GM18508 (cell line): Measurements from ENCODE around the gene ADGRD1.
"Not testable (repeated sequence)": the region's sequence is repeated elsewhere in the genome, so short reads cannot be mapped to it uniquely, and the experiment has no call there.

Experiments used
- ATAC-seq: cut with Tn5 transposase; IDR thresholded peaks from one replicate; pipeline ENCODE4 v1.9.1; 2021; ENCODE audit warnings: moderate number of reproducible peaks; ENCODE audit not compliant: insufficient read depth, unreplicated experiment

Gene ADGRD1

DNA sequence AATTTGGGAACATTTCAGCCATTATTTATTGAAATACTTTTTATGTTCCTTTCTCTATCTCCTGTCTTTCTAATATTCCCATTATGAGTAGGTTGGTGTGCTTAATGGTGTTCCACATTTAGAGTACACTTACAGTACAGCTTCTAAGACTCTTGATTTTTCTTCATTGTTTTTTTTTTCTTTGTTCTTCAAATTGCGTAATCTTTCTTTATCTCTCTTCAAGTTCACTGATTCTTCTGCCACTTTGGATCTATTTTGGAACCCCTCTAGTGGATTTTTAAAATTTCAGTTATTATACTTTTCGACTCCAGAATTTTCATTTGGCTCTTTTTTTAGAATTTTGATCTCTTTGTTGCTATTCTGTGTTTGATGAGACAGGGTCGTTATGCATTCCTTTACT lies 157.7 kb downstream of the ADGRD1 start:
- ATAC-seq, result no peak

DNA sequence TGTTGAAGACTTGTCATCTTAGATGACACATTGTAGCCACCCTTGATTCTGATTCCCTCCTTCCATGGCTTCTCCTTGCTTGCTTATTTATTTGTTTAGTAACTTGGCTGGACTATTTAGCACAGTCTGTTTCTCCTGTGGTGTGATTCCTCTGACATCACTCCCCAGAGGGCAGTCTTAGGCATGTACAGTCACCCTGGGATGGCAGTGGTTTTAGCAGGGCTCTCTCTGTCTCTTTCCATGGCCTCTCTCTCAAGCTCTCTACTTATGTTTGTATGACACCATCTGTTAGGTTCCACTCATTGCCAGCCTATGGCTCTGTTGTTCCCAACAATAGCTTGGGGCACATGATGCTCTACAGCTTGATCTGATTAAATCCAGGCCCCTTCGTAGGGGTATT lies 158.3 kb downstream of the ADGRD1 start:
- no peak for ATAC-seq

- no peak for ATAC-seq
Observed at GRCh38 chr12:131112700-131113290, 159.1 kb downstream of the ADGRD1 start.

DNA sequence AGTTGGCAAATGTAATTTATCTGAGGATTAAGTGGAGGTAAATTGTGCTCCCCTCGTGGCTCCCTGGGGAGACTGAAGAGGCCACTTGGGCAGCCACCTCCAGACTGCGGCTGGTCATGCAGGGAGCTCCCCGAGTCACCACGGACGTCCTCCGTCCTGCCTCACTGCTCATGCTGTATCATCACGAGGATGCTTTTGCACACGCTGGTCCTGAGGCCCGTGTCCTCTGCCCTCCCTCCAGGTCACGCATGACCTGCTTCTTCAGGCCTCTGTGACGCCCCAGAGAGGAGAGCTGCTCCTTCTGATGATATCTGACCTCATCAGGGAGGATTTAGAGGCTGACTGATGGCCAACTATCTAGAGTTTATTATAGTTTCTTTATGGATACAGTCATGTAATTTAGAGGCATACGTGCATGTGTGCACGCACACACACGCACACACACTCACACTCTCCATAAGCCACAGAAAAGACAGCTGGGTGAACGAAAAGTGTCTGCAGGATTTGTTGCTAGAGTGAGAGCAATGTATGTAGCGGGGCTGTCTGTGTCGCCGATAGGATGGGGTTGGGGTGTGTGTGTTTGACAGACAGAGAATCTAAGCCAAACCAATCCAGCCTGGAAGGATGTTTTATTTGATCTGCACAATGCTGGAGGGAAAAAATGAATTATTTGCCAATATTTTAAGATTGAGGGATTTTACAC lies 160.0 kb downstream of the ADGRD1 start:
- ATAC-seq, result no peak

DNA sequence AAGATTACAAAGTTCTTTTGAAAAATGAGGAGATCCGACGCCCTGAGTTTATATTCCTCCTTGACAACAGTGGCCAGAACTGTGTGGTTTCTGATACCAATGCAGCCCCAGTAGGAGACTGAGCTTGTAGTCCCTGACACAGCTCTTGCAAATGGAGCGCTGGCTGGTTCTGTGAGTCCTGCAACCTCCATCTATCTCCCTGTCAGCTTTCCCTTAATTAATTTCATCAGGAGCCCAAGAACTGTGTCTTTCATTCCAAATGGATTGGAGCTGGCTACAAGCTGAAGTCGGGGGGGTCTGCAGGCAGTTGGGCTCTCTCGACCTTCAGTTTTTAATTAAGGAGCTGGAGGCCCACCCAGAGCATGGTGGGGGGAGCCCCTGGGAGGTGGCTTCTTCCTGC lies 160.6 kb downstream of the ADGRD1 start:
- ATAC-seq, result no peak

DNA sequence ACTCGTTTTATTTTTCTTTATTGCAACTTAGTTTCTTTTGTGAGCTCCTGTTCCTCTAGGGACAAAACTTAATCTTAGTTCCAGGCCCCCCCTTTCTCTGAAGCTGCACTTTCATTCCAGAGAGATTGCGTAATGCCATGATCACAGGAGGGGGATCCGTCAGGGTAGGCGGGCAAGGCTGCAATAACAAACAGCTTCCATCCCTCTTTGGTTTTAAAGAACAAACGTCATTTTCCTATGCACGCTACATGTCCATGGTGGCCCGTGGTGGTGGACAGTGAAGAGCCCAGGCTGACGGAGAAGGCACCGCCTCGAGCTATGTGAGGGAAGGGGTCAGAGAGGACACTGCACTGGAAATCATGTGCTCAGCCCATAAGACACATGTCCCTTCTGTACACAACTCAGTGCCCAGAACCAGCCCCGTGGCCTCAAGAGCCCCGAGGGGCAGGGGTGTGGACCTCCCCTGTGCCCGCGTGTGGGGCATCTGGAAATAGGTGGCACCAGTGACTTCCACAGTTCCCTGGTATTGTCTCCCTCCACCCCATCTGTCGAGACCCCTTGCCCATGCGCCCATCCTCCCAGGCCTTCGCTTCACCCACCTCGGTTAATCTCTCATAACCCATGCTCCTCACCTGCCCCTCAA lies 161.4 kb downstream of the ADGRD1 start:
- no peak for ATAC-seq

GRCh38 chr12:131115766-131116467 lies 162.2 kb downstream of the ADGRD1 start:
- ATAC-seq, result no peak

DNA sequence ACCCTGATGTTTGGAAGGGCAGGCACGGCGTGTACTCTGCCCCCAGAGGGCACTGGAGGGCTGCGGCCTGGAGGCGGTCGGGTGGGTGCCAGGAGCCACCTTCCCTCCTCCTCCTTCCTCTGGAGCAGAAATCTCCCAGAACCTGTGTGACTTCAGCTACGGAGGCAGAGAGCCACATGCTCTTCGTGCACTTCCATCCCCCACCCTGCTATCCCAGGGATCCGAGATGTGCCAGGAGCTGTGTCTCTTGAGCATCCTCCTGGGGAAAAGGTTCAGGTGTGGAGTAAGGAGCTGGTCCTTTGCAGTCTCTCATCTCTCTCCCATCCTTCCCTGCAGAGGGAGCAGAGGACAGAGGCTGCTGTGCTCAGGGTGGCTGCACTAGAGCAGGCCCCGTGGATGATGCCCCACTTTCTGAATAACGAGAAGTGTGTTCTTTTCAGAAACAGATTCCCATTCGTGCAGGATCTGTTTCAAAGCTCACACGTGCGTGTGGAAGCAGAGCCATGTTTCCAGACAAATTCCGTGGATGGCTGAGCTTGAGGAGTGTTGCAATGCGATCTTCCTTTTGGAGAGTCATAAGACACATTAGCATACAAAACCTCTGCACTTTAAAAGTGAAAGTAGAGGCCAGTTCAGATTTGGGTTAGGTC lies 162.9 kb downstream of the ADGRD1 start:
- no peak for ATAC-seq

- no peak for ATAC-seq
Observed at GRCh38 chr12:131117438-131118245, 163.9 kb downstream of the ADGRD1 start.

GRCh38 chr12:131118371-131118770 lies 164.7 kb downstream of the ADGRD1 start:
- ATAC-seq, result no peak

DNA sequence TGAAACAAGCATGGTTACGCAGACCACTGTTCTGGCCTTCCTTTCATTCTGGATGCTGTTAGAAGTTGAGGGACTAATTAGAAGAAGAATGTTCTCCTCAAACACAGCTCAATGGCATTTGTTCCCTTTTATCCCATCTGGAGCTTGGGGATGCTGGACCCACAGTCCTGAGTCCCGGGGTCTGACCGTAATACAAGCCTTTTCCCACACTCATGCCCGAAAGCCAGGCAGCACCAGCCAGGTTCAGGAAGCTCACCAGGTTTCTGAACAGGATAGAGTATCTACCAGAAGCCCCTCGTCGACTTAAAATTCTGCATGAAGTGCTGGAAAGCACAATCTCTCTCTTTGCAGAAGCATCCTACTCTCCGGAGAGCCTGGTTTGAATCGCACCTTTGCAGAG lies 165.6 kb downstream of the ADGRD1 start:
- ATAC-seq, result not testable (repeated sequence)

GRCh38 chr12:131119936-131120335 lies 166.2 kb downstream of the ADGRD1 start:
- ATAC-seq, result no peak

DNA sequence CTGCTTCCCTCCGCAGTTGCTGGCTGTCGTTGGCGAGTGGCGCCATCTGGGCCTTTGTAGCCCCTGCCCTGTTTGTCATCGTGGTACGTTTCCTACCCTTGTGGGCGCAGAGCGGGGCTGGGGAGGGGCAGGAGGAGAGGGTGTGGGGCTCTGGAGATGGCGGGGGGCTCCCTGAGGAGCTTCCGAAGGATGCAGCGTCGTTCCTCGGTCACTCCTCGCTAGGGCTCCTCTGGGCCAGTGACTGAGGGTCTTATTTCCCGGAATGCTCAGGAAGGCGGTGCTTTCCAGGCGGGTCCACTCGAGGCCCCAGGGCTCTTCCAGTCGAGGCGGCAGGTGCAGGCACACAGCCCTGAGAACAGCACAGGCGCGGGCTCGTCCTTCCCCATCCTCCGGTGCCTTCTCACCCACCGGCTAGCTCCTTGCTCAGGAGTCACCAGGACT lies 167.1 kb downstream of the ADGRD1 start:
- no peak for ATAC-seq

DNA sequence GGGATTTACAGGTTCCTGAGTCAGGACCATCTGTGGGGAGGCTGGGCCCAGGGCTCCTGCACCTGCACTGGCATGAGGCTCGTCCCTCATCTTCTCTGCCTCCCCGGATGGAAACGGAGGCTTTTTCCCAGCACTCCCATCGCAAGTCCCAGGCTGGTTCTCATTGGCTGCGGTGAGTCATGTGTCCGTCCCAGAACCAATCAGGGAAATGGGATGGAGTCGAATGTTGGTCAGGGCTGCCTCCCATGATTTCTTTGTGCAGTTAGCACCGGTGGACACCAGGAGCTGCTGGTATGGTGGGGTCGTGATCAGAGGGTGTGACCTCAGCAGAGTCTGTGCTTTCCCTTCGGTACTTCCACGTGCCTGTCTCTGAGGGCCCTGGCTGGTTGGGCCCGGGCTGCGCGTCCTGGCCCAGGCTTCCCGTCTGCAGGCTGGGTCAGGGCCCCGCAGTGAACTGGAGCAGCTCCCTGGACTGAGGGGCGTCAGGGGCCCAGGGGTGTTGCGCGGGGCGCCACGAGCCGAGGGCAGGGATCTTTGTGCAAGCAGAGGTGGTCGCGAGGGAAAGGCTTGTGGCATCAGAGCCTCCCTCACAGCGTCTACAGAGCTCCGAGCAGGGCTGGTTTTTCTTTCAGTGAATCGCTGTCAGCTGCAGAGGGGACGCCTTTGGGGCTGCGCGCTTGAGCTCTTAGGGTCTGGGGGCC lies 168.1 kb downstream of the ADGRD1 start:
- no peak for ATAC-seq

DNA sequence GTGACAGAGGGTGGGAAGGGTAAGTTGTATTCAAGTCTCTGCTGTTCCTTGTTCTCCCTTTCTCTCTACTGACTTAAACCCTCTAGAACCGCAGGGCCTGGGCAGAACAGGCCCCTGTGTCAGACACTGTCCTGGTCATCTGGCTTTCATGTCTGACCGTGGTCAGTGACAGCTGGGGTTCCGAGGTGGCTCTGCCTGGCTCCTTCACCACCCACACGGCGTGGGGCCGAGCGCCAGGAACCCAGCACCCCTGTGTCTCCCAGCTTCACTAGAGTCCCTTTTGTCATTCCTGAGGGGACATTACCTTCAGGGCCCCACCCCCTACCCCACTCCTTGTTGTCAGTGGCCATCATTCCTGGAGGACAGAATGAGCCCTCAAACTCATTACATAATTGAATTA lies 168.9 kb downstream of the ADGRD1 start:
- ATAC-seq, result no peak

DNA sequence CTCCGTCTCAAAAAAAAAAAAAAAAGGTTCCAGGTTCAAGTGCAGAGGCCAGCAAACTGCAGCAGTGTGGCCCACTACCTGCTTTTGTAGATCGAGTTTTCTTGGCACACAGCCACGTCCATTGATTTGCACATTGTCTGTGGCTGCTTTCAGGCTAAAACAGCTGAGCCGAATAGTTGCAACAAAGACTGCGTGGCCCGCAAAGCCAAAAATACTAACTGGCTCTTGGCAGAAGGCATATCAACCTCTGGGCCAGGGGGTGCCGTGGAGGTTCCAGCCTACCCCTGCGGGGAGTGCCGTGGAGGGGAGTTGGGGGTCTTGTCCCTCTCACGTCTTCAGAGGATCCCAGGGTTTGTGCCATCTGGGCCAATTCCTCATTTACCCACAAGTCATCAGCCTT lies 170.1 kb downstream of the ADGRD1 start:
- ATAC-seq, result no peak

DNA sequence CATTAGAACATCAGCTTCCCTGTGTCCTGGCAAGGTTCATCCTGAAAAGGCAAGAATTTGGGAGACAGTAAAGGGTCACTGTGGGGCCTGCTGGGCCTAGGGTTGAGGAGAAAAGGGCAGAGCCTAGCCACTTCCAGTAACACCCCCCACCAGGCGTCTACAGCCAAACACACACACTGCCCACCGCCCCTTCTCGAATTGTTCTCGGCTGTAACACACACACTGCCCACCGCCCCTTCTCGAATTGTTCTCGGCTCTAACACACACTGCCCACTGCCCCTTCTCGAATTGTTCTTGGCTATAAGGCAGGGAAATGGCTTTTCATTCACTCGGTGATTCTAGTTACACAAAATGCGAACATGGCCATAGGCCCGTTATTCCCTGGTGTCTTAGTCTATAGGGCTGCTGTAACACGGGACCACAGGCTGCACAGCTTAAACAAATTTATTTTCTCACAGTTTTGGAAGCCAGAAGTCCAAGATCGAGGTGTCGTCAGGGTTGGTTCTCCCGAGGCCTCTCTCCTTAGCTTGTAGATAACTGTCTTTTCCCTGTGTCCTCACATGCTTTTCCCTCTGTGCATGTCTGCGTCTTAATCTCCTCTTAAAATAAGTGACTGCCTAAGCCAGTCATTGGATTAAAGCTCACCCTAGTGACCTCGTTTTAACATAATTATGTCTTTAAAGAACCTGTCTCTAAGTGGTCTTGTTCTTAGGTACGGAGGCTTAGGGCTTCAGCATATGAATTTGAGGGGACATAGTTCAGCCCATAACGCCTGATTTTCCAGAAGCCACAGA lies 171.0 kb downstream of the ADGRD1 start:
- no peak for ATAC-seq

- no peak for ATAC-seq
Observed at GRCh38 chr12:131126662-131127173, 173.0 kb downstream of the ADGRD1 start.
